Dermis microvascular lymphatic vessel endothelial cell (primary cell): ENCODE data around the gene DCLK1. TPM values are rescaled to one million over a fixed set of nuclear protein-coding genes. Genes with fewer than 3 reads are reported as not detected.

ENCODE experiments used
- DNase-seq, 2 donors: peaks; one replicate each; pipeline versions ENCODE4 v3.0.0 to v3.0.0-alpha.2; 2010; ENCODE audit warnings: low read depth in 2 of 2
- total RNA-seq: library from RNA; depleted of rRNA; stranded (reverse); fragments of >200 nt; gene quantifications from 2 replicates; pipeline ENCODE4 v1.2.1, GENCODE V29; 2014

DCLK1 gene
- total RNA-seq, 1 donor from 2014 or later = 43.6 TPM

DNA sequence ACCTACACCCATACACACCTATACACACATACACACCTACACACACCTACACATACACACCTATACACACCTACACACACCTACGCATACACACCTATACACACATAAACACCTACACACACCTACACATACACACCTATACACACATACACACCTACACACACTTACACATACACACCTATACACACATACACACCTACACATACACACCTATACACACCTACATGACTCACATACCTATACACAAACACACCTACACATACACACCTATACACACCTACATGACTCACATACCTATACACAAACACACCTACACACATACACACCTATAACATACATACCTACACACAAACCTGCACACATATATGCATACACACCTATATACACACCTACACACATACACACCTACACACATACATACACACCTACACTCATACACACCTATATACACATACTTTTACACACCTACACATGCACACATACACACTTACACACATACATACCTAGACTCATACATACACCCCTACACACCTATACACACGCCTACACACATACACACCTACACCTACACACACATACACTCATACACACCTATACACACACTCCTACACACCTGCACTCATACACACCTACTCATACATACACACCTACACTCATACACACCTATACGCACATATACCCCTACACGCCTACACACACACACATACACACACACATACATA is 368.0 kb downstream of the DCLK1 start:
- DNase-seq = no peak

DNA sequence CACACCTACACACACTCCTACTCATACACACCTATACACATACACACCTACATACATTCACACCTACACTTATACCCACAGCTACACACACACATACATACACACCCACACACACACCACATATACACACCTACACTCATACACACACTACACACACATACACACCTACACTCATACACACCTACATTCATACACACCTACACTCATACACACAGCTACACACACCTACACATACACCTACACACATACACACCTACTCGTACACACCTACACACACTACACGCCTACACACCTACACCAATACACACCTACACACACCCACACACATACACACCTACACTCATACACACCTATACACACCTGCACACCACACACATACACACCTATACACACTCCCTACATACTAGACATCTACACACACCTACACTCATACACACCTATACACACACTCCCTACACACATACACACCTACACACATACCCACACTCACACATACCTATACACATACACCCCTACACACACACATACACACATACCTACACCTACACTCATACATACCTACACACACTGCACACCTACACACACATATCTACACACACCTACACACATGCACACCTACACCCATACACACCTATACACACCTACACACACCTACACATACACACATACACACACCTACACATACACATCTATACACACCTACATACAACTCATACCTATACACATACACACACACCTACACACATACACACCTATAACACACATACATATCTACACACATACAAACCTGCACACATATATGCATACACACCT is 369.5 kb downstream of the DCLK1 start:
- DNase-seq = no peak

DNA sequence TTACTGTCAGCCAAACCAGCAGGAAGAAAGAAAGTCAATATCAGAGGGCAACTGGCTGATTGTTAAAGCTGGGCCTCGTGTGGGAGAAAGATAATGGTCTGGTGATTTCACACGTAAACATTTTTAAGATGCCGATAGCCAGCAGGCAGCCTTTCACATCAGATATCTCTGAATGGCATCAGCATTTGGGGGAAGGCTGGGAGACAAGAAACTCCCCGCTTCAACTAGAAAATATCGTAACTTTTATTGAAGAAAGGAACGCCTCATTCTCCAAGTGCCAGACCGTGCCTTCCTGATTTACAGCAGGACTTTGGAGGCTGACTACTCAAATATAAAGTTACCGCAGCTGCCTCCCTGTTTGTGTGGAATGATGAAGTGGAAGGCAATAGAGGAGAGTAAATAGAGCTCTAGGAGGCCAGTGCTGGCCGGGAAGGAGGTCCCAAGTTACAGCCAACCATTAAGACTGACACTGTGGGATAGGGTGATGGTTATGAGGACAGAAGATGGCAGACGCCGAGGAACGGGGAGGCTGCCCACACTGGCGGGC is 370.4 kb downstream of the DCLK1 start:
- DNase-seq = no peak

DNA sequence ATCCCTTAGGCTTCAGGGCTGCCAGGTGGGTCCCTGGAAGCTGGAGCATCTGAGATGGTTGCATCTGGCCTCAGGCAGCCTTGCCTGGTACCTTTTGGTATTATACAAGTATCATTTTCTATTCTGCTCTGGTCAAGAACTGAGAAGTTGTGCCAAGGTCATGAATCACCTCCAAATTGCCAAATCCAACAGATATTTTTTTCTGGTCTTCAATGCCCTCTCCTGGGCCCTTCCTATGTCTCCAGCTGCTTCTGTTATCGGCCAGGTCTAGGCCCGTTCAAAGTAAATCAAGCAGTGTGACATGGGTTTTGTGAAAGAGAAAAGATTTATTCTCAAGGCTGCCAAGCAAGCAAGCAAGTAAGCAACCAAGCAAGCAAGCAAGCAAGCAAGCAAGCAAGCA is 383.6 kb downstream of the DCLK1 start:
- DNase-seq = no peak

DNA sequence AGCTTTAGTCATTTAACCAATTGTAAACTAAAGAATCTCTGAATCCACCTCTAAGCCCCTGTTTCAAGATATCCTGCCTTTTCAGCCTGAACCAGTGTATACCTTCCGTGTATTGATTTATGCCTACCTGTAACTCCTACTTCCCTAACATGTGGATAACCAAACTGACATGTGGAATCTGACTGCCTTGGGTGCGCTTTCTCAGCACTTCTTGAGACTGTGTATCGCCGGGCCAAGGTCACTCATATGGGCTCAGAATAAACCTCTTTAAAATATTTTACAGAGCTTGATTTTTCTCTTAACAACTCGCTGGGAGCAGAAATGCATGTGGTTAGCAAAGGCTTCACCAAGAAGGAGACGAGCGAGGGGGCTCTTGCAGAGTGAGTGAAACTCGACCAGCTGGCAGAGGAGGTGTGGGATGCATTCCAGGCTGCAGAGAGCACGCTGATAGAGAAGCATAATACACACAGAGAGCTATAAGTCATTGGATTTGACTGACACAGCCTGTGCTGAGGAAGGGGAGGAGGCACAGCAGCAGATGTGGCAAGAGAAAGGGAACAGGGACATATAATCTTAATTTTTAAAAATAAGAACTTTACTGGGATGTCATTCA is 386.5 kb downstream of the DCLK1 start:
- DNase-seq = no peak

DNA sequence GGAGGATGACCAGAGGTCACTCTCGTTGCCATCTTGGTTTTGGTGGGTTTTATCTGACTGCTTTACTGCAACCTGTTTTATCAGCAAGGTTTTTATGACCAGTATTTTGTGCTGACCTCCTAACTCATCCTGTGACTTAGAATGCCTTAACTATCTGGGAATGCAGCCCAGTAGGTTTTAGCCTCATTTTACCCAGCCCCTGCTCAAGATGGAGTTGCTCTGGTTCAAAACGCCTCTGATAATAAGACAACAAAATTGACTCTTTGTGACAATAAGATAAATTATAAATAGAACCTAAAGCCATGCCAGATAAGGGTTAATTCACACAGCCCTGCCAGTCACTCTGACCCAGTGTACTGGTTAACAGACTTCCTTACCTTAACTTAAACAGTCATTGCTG is 387.0 kb downstream of the DCLK1 start:
- DNase-seq = no peak

DNA sequence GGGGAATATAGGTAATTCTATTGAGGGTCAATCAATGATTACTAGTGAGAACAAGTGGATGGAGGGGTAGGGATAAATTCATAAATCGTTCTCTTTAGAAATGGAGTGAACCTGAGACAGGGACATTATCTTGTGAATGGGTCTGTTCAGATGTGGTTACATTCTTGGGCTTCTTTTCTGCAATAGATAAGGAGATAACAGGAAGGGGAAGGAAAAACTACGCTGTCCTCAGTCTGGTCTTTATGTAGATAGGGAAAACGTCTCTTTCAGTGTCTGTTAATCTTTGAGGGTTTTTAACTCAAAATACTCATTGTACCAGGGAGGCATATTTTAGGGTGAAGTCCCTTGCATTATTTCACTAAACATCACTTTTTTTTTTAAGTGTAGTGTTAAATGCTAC is 388.0 kb downstream of the DCLK1 start:
- DNase-seq = no peak

DNA sequence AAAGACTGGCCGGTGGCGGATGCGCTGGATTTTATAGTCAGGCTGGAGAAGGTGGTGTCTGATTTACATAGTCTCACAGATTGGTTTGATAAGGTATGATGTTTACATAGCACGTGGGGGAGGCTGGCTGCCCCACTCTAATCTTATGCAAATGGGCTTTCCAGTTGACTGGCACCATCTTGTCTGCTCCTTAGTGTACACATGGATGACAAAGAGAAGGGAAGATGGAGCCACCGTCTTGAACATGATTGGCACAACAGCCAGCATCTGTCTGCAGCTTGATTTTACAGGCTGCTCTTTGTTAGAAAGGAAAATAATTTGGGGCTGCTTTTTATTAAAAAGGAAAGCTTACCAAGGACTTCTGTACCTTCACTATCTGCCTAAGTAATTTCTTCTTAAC is 389.5 kb downstream of the DCLK1 start:
- no peak for DNase-seq

DNA sequence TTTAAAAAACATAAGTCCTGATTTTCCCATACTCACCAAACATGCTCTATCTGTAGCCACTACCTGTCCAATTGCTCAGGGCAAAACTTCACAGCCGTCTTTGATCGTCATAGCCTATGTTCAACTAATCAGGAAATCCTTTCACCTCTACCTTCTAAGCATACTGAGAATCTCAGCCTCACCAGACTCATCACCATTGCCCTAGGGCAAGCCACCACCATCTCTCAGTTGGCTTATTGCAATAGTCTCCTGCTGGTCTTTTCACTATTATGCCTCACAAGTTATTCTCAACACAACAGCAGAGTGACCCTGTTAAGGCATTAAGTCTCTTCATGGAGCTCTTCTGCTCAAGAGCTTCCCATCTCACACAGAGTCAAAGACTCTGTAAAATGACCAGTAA is 394.3 kb downstream of the DCLK1 start:
- no peak for DNase-seq

DNA sequence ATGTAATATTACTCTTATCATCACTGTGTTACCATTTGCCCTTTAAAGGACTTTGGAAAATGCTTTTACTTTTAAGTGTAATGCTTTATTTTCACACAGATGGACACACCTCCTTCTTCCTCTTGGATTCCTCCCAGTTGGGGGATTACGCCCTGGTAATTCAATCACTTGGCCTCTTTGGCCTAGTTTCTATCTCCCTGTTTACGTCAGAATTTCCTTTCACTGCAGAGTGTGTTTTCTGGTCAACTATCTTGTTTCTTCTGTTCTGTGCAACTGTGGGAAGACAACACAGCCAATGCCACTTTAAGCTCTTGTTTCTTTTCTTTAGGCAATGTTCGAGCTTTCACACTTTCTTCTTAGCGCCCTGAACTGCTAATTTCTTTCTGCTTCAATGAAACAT is 397.4 kb downstream of the DCLK1 start:
- DNase-seq = no peak

DNA sequence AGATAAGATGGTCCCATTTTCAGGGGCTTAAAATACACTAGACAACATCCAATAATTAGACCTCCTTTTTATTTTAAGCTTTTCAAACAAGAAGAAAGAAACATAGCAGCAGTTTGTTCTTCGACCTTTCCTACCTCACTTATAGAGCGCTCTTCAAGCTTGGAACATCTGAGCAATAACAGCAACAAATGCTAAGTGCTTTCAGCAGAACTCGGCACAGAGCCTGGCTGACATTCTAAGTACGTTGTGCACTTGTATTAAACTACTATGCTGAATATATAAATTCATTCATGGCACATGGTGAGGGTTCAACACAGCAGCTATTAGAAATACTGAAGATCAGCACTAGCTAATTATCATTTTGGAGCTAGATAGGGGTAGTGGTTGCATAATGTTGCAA is 398.6 kb downstream of the DCLK1 start:
- no peak for DNase-seq

DNA sequence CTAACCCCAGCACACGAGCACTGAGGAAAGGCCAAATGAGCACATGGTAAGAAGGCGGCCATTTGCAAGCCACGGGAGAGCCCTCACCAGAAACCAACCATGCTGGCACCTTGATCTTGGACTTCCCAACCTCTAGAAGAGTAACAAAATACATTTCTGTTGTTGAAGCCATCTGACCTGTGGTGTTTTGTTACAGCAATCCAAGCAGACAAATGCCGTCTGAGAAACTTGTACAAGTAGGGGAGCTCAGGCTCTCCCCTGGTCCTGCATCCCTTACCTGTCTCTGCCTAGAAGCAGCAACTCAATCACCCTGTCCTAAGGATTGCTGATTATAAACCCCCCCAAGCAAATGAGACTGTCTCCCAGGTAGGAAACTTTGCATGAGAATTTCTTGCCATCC is 399.7 kb downstream of the DCLK1 start:
- no peak for DNase-seq

DNA sequence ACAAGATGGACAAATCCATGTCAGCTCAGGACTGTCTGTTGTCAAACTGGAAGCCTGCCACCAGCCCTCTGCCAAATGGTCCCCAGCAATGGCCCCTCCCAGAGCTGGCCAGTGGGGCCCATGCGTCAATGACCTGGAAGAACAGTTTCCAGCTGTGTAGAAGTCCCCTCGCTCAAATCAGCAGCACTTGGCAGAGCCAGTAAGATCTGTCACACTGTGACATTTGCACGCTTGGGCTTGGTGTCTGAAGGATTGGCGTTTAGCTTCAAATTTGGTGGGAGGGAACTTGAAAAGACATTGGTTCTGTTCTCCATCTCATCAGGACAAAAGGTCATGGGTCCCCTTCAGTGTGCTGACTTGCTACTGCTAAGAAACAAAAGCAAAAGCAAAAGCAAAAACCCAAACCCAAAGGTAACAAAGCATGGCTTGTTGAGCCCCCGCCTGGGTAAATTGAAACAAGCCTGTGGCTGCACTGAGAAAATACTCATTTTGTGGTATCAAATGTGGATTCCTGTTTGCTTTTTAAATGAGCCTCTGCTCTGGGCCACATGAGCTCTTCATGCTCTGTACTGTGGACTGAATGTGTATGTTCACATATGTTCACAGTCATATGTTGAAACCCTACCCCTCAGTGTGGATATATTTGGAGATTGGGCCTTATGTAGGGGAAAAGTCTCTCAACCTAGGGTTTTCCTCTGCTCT is 401.1 kb downstream of the DCLK1 start:
- no peak for DNase-seq

DNA sequence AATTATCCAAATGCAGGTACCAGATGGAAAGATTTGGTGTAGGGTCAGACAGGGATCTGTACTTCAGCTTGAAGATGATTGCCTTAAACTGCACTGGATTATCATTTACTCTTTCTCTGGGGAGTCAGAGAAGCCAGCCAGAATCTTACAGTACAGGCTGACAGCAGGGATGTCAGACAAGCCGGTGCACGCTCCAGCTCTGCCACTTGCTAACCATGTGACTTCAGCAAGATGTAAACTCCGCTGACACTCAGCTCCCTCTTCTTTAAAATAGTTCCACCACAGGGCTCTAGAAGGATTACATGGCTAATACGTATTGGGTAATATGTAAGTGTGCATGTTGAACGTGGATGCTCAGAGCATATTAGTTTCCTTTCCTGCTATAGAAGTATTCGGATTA is 403.3 kb downstream of the DCLK1 start:
- DNase-seq = no peak

DNA sequence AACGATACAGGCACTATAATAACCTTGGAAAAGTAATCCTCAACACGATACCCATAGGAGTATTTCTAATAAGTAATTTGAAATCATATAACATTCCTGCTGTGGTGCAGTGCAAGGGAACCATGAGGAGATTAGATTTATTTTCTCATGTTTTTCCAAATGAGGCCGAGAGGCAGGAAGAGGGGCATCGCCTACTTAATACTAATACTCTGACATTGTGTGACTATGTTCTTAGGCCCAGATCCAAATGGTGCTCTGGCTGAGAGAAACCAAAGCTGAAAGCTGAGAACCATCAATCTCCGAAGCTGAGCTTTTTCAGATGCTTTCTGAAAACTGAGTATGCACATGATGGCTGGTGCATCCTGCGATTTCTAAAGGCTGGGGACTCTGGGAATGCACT is 406.7 kb downstream of the DCLK1 start:
- DNase-seq = no peak

DNA sequence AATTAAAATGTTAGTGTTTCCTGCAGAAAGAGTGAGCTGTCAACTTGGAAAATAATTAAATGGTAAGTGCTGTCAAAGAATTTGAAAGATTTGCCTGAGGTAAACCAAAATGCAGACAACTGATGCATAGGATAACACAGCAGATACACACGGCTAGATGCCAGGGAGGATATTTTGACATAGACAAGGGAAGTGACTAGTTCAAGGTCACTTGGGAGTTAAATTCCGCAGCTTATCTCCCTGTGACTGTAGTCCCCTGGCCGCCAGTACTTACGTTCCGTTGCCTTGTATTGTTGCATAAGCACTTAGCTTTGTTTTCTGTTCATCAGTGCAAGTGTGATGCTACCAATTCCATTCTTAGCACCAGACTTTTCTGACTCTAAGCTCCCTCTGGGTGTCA is 407.4 kb downstream of the DCLK1 start:
- peak; percentile 20 to 31 for DNase-seq

DNA sequence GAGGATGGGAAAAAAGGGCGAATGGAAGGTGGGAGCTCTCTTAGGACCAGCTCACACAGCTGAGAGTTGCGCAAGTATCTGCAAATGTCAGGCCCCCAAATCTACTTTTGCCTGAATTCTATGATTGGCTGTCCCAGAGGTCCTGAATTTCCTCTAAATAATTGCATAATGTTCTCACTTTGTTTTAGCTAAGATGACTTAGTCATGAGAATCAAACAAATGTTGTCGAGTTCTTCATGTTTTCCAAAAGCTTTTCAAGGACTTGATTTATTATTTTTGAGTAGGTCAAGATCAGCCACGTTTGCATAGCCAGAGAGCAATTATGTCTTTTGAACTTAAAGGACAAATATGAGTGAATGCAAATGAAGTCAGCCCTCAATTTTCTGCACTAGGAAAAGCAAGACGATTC is 408.1 kb downstream of the DCLK1 start:
- DNase-seq = no peak

DNA sequence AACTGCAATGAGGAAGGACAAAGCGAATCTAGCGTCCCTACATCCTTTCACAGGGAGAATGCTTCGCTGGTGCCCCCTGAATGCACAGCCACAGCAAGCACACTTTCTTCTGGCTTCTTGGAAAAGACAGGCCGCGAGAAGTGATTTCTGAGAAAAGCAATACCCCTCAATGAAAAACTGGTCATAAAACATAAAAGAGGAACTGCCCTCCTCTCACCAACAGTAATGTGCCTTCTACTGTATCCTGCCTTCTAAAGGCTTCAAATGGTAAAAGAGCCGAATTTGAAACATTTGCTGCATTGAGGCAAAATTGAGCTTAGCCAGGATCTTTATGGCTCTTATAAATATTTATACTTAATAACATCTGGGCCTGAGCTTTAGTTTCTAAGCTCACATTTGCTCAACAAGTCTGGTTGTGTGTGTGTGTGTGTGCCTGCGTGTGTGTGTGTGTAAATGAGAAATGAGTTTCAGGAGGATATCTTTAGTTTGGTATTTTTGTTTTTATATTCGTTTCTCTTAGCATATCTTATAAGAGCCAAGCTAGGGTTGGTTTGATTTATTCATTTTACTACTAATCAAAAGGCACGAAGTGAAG is 408.6 kb downstream of the DCLK1 start:
- DNase-seq = no peak

DNA sequence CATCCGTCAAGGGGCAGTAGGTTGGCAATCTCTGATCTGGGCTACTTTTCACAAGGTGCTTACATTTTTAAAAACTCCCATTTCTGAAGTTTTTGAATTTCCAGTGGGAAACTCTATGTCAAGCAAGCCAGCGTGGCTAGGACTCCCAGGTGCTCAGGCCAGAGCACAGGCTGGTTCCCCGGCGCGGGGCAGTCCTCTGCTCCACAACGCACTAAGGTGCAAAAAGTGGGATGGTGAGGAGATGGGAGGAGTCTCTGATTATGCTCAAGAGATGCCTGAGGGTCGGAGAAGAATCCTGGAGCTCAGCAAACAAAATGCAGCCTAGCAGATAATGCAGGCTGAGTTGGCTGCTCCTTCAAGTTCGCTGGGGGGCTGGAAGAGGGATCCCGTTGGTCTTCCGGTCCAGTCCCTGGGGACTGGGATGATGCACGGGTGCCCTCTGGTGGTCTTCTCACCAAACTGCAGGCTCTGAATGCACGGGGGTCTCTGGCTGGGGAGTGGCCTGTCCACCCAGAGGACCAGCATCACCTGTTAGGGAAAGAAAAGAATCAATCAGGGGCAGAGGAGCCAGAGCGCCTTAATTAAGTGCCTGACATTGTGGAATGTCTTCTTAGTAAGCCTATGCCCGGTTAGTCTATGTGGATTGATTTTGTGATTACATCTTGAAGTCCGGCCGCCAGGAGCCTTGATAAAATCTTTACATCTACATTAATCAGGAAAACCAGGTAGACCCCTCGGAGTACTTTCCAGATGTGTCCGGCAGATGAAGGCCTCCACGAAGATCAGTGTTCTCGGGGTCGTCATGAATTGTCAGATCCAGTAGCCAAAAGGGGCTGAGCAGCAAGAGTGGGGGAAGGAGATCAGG is 410.3 kb downstream of the DCLK1 start:
- peak; percentile 14 to 29 for DNase-seq

DNA sequence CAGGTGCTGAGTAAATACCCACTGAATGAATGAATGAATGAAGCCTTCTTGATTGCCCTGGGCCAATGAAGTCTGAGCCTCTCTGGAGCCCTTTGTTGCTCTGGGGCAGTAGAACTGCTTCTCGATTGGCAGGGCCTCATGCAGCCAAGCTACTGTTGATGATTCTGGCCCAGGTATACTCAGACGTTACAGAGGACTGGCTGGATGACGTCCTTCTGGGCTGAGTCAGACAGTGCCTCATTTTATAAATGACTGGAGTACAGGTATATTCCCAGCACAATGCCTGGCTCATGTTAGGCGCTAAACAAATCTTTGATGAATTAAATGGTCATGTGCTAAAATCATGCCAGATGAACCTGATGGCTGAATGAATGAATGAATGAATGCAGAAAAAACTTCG is 410.9 kb downstream of the DCLK1 start:
- DNase-seq = no peak
